Astrocyte (in vitro differentiated cells and primary cell): ENCODE measurements around the gene INPP5F.

Experiments used
- CTCF ChIP-seq: IDR thresholded peaks from 2 replicates; pipeline ENCODE4 v1.5.1; 2011; ENCODE audit warnings: low read depth, mild to moderate bottlenecking, inconsistent platforms, low read length, moderate library complexity; ENCODE audit not compliant: insufficient read depth
- EZH2 ChIP-seq: IDR thresholded peaks from 2 replicates; pipeline ENCODE4 v1.6.1; 2012; ENCODE audit warnings: mild to moderate bottlenecking, low read length, inconsistent platforms; ENCODE audit not compliant: insufficient read depth

- TF ChIP-seq CTCF (no peak), EZH2 (no peak)
These were observed 57.3 kb downstream of the INPP5F start for GRCh38 chr10:119782981-119783664.
